ENCODE results near the gene SIRPD. TPM values are rescaled to one million over a fixed set of nuclear protein-coding genes. Genes with fewer than 3 reads are reported as not detected.

The SIRPD gene
- total RNA-seq, 2 donors from 2014 or later, result not detected

DNA sequence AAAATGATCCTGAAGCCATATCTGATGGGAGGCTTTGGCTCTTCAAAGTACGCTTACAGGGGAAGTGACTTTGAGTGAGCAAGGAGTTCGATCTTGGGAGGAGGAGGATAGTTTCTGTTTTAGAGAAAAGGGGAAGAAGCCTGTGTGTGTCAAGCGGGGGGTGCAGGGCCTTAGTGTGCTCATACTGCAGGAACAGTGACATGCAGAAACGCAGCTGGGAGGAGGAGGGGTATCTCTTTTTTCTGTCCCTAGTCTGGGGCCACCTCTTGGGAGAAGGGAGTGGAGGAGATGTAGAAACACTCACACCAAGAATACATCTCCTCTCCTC lies 19.8 kb downstream of the SIRPD start:
- H3K9ac ChIP-seq (ENCODE audit: low read depth in 2 of 2, low read length in 2 of 2), result no peak overlapping the region
- H3K27me3 ChIP-seq, result no peaks in the 10 kb centered on the region
- peak; percentile 20 for DNase-seq
- no peak overlapping the region for H3K4me3 ChIP-seq
- peak overlapping the region; percentile 47 for H3K27ac ChIP-seq
- intact Hi-C loops (cut with DNase I), result no loop called here
- H3K9me3 ChIP-seq, result no peaks in the 10 kb centered on the region
- no peaks in the 10 kb centered on the region for H3K36me3 ChIP-seq
- H3K4me1 ChIP-seq, result no peaks in the 10 kb centered on the region
- TF ChIP-seq, protein P1, sequence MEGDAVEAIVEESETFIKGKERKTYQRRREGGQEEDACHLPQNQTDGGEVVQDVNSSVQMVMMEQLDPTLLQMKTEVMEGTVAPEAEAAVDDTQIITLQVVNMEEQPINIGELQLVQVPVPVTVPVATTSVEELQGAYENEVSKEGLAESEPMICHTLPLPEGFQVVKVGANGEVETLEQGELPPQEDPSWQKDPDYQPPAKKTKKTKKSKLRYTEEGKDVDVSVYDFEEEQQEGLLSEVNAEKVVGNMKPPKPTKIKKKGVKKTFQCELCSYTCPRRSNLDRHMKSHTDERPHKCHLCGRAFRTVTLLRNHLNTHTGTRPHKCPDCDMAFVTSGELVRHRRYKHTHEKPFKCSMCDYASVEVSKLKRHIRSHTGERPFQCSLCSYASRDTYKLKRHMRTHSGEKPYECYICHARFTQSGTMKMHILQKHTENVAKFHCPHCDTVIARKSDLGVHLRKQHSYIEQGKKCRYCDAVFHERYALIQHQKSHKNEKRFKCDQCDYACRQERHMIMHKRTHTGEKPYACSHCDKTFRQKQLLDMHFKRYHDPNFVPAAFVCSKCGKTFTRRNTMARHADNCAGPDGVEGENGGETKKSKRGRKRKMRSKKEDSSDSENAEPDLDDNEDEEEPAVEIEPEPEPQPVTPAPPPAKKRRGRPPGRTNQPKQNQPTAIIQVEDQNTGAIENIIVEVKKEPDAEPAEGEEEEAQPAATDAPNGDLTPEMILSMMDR (IDR thresholded peaks at IDR 0.05), result no peak

- Histone ChIP-seq H3K27ac (peak overlapping the region; percentile 47), H3K36me3 (no peaks in the 10 kb centered on the region), H3K9me3 (no peaks in the 10 kb centered on the region), H3K27me3 (no peaks in the 10 kb centered on the region), H3K4me3 (no peak overlapping the region), H3K9ac (ENCODE audit: low read depth in 2 of 2, low read length in 2 of 2) (no peak overlapping the region), H3K4me1 (no peaks in the 10 kb centered on the region)
- DNase-seq, result no peak
- intact Hi-C loops (cut with DNase I), result no loop called here
- TF ChIP-seq, protein P1 (IDR thresholded peaks at IDR 0.05), result no peak
Measured at GRCh38 chr20:1536893-1537730, 20.4 kb downstream of the SIRPD start.

GRCh38 chr20:1535420-1536175 lies 21.9 kb downstream of the SIRPD start:
- Histone ChIP-seq H3K9me3 (no peaks in the 10 kb centered on the region), H3K27me3 (no peaks in the 10 kb centered on the region), H3K4me3 (no peak overlapping the region), H3K4me1 (no peaks in the 10 kb centered on the region), H3K36me3 (no peaks in the 10 kb centered on the region), H3K9ac (ENCODE audit: low read depth in 2 of 2, low read length in 2 of 2) (no peak overlapping the region), H3K27ac (no peak overlapping the region)
- DNase-seq, result no peak
- intact Hi-C loops (cut with DNase I), result no loop called here
- TF ChIP-seq, protein P1 (IDR thresholded peaks at IDR 0.05), result no peak

DNA sequence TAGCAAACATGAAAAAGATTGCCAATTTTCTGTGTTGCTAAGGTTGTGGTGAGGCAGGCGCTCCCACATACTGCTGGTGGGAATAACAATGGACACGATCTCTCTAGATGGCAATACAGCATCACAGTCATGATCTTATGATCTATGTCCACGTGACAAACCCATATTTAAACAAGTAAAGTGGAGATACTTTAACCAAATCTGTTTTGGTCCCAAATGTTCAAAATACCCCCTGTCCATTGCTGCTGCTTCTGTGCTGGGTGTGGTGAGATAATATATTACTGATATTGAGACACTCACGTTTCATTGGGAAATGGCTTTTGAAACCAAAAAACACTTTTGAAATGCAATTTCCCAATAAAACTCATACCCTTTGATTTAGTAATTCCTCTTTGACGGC lies 23.0 kb downstream of the SIRPD start:
- intact Hi-C loops (cut with DNase I), result no loop called here
- Histone ChIP-seq H3K27me3 (no peaks in the 10 kb centered on the region), H3K4me3 (no peak overlapping the region), H3K9me3 (no peaks in the 10 kb centered on the region), H3K4me1 (no peaks in the 10 kb centered on the region), H3K27ac (no peak overlapping the region), H3K9ac (ENCODE audit: low read depth in 2 of 2, low read length in 2 of 2) (no peak overlapping the region), H3K36me3 (no peaks in the 10 kb centered on the region)
- no peak for DNase-seq
- TF ChIP-seq, protein P1 (IDR thresholded peaks at IDR 0.05), result no peak

GRCh38 chr20:1533059-1533458 lies 24.4 kb downstream of the SIRPD start:
- Histone ChIP-seq H3K9me3 (no peaks in the 10 kb centered on the region), H3K4me3 (no peak overlapping the region), H3K4me1 (no peaks in the 10 kb centered on the region), H3K27me3 (no peaks in the 10 kb centered on the region), H3K36me3 (no peaks in the 10 kb centered on the region), H3K9ac (ENCODE audit: low read depth in 2 of 2, low read length in 2 of 2) (no peak overlapping the region), H3K27ac (no peak overlapping the region)
- no peak for DNase-seq
- intact Hi-C loops (cut with DNase I), result no loop called here
- TF ChIP-seq, protein P1 (IDR thresholded peaks at IDR 0.05), result no peak

Data from colonic mucosa (tissue), 4 donors.